NCI-H526 treated with DMSO at 0.1 percent for 48 hours (cell line): ENCODE data around the gene JAKMIP1.

Source experiments
- DNase-seq: peaks from one replicate; lab custom pipeline; 2025; lab: John Stamatoyannopoulos, UW

The JAKMIP1 gene

GRCh38 chr4:5992171-5992827, 208.1 kb downstream of the JAKMIP1 start:
- peak; percentile 26 for DNase-seq

DNA sequence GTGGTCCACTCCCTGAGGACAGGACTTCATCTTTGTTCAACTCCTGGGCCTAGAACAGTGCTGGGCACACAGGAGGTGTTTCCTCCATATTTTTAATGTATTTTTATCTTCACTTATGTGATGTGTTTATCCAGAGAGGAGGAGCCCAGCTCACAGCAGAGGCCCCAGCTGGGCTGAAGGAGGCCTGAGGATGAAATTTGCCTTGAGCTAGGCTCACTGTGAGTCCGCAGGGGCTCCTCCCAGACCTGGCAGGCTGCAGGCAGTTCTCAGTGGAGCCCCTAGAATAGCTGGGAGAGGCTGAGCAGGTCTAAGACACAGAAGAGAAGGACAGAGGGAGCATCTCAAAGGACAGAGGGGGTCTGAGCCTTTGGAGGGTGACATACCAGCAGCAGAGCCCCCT, 208.9 kb downstream of the JAKMIP1 start:
- no peak for DNase-seq

DNA sequence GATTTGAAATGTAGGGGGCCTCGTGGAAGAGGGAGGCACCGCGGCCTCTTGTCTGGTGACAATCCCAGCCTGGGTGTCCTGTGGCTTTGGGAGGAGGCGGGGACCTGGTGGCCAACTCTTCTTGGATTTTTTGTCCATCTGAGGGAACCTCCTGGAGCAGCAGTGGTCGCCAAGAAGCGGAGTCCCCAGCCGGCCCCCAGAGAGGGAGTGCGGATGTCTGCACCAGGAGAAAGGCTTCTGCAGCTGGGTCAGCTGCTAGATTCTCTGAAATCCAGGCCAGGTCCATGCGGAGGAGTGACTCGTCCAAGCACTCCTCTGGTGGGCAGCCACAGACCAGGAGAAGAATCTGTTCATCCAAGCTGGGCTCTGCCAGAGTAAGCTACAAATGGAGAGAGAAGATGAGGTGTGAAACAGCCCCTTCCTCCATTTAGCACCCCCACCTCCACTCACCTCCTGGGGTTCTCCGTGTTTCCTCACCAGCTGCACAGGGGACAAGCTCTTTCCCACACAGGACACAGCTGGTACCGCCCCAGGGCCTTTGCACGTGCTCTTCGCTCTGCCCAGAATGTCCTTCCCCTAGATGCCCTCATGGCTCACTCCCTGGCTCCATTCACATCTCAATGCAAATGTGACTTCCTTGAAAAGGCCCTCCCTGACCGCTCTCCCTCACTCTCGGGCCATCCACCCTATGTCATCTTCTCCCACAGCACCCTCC, 209.7 kb downstream of the JAKMIP1 start:
- no peak for DNase-seq

- DNase-seq, result no peak
Observed at GRCh38 chr4:5989236-5990225, 210.8 kb downstream of the JAKMIP1 start.

DNA sequence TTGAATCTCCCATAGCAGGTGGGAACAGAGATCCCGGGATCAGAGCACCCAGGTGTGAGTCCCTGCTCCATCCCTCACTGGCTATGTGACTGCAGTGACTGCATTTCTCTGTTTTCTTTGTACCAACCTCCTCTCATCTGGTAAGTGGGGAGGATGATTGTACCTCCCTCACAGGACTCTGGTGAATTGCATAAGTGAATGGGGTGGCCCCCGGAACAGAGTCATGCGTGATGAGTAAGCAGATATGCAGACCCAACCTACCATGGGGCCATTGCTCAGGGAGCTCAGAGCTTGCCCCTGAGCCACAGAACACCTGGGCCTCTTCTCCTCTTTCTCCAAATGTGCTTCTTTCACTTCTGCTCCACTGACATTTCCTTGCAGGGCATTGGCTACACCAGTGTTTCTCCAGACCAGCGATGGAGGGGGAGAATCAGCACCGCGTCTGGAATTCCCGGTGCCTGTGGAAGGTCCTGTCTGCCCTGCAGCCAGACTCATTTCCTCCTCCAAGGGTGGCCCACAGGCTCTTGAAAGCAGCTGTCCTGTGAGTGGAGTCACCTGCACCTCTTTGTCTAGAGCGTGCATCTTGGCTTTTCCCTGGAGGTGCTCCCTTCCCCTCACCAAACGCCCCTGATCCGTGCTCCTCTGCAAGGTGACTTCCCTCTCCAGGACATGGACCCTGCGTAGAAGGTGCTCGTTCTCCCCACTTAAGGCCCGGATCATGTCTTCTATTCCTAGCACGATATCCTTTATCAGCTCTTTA, 212.1 kb downstream of the JAKMIP1 start:
- no peak for DNase-seq

GRCh38 chr4:5984843-5985242, 215.5 kb downstream of the JAKMIP1 start:
- no peak for DNase-seq

- no peak for DNase-seq
Observed at GRCh38 chr4:5982156-5982973, 218.0 kb downstream of the JAKMIP1 start.

- DNase-seq, result no peak
Observed at GRCh38 chr4:5980436-5981155, 219.8 kb downstream of the JAKMIP1 start.

DNA sequence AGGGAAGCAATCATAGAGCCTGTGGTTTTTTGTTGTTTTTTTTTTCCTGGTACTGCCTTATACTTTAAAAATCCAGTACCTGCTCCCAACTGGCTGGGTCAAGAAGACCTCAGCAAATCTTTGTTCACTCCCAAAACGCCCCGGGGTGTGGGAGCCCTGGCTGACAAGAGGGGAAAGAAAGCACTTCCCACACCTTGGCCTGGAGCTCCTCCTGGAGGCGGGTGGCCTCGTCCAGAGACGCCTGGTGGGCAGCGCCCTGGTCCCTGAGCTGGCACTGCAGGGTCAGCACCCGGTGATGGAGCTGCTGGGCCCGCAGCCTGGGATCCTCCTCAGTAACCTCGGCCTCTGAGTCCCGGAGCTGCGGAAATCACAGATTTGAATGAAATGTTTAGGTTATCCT, 220.4 kb downstream of the JAKMIP1 start:
- DNase-seq, result peak; percentile 22

DNA sequence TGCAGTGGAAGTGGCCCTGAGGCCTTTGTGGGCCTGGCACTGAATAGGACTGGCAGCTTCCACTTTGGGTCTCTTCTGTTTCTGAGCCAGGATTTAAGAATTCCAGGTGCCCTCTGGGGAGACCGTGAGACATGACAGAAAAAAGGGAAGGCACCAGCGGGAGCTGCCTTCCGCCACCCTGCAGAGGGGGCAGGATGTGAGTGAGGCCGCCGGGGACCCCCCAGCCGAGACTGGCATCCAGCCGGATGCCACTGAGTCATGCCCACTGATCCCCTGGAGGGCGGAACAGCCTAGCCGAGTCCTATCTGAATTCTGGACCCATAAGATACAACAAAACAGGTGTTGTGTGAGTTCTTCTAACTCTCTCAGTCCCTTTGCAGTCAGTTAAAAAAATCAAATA, 223.4 kb downstream of the JAKMIP1 start:
- DNase-seq, result no peak

- DNase-seq, result no peak
Observed at GRCh38 chr4:5976431-5976830, 223.9 kb downstream of the JAKMIP1 start.
